ENCODE results near the gene TSPAN17.
"Not testable (repeated sequence)": the region's sequence is repeated elsewhere in the genome, so short reads cannot be mapped to it uniquely, and the experiment has no call there.

Gene TSPAN17

GRCh38 chr5:176677209-176677939 lies 30.1 kb downstream of the TSPAN17 start:
- DNase-seq (ENCODE audit: low read depth in 1 of 2, low spot score in 1 of 2) = no peak

GRCh38 chr5:176678584-176678983 lies 31.3 kb downstream of the TSPAN17 start:
- DNase-seq (ENCODE audit: low read depth in 1 of 2, low spot score in 1 of 2) = no peak

- DNase-seq (ENCODE audit: low read depth in 1 of 2, low spot score in 1 of 2) = no peak
Measured at GRCh38 chr5:176679365-176680225, 32.3 kb downstream of the TSPAN17 start.

- DNase-seq (ENCODE audit: low read depth in 1 of 2, low spot score in 1 of 2) = no peak
Measured at GRCh38 chr5:176680226-176680563, 32.9 kb downstream of the TSPAN17 start.

GRCh38 chr5:176682016-176682531 lies 34.8 kb downstream of the TSPAN17 start:
- DNase-seq (ENCODE audit: low read depth in 1 of 2, low spot score in 1 of 2) = no peak

- DNase-seq (ENCODE audit: low read depth in 1 of 2, low spot score in 1 of 2) = no peak
Measured at GRCh38 chr5:176685010-176685409, 37.7 kb downstream of the TSPAN17 start.

GRCh38 chr5:176687247-176687646 lies 40.0 kb downstream of the TSPAN17 start:
- DNase-seq (ENCODE audit: low read depth in 1 of 2, low spot score in 1 of 2) = no peak

GRCh38 chr5:176687881-176688280 lies 40.6 kb downstream of the TSPAN17 start:
- DNase-seq (ENCODE audit: low read depth in 1 of 2, low spot score in 1 of 2) = no peak

GRCh38 chr5:176690911-176691310 lies 43.6 kb downstream of the TSPAN17 start:
- no peak for DNase-seq (ENCODE audit: low read depth in 1 of 2, low spot score in 1 of 2)

- DNase-seq (ENCODE audit: low read depth in 1 of 2, low spot score in 1 of 2) = no peak
Measured at GRCh38 chr5:176691524-176691923, 44.2 kb downstream of the TSPAN17 start.

GRCh38 chr5:176692326-176692725 lies 45.0 kb downstream of the TSPAN17 start:
- no peak for DNase-seq (ENCODE audit: low read depth in 1 of 2, low spot score in 1 of 2)

GRCh38 chr5:176692839-176693476 lies 45.7 kb downstream of the TSPAN17 start:
- DNase-seq (ENCODE audit: low read depth in 1 of 2, low spot score in 1 of 2) = no peak

- no peak for DNase-seq (ENCODE audit: low read depth in 1 of 2, low spot score in 1 of 2)
Measured at GRCh38 chr5:176693477-176693851, 46.2 kb downstream of the TSPAN17 start.

- DNase-seq (ENCODE audit: low read depth in 1 of 2, low spot score in 1 of 2) = no peak
Measured at GRCh38 chr5:176694146-176694545, 46.9 kb downstream of the TSPAN17 start.

GRCh38 chr5:176694631-176695030 lies 47.3 kb downstream of the TSPAN17 start:
- DNase-seq (ENCODE audit: low read depth in 1 of 2, low spot score in 1 of 2) = no peak

- no peak for DNase-seq (ENCODE audit: low read depth in 1 of 2, low spot score in 1 of 2)
Measured at GRCh38 chr5:176695073-176695472, 47.8 kb downstream of the TSPAN17 start.

- no peak for DNase-seq (ENCODE audit: low read depth in 1 of 2, low spot score in 1 of 2)
Measured at GRCh38 chr5:176697267-176697933, 50.1 kb downstream of the TSPAN17 start.

- DNase-seq (ENCODE audit: low read depth in 1 of 2, low spot score in 1 of 2) = no peak
Measured at GRCh38 chr5:176697934-176698538, 50.8 kb downstream of the TSPAN17 start.

GRCh38 chr5:176699446-176699845 lies 52.2 kb downstream of the TSPAN17 start:
- DNase-seq (ENCODE audit: low read depth in 1 of 2, low spot score in 1 of 2) = not testable (repeated sequence)

- DNase-seq (ENCODE audit: low read depth in 1 of 2, low spot score in 1 of 2) = peak in 1 of 2 donors; percentile 5
Measured at GRCh38 chr5:176700239-176700847, 53.1 kb downstream of the TSPAN17 start.
